22Rv1 (cell line): Measurements from ENCODE around the gene ZNFX1.
A peak's percentile ranks its signal among the peaks of the same experiment; 100 is the strongest.

Experiments
- CTCF ChIP-seq: fragments of 450-650 bp; IDR thresholded peaks from 2 replicates; pipeline ENCODE4 v1.5.1; 2017; ENCODE audit warnings: mild to moderate bottlenecking
- ZFX ChIP-seq: fragments of 450-650 bp; IDR thresholded peaks from 2 replicates; pipeline ENCODE4 v1.6.1; 2017; ENCODE audit warnings: antibody characterized with exemption, borderline replicate concordance

GRCh38 chr20:49207076-49207475, 70.8 kb downstream of the ZNFX1 start:
- TF ChIP-seq CTCF (peak; percentile 25; the same call in 1 of the 2 replicates), ZFX (no peak)
